HEK293 (cell line): ENCODE results near the gene WDPCP.
A peak's percentile ranks its signal among the peaks of the same experiment; 100 is the strongest.

ENCODE experiments used
- CTCF ChIA-PET: fragments of 350-600 bp; formaldehyde crosslinking; extraction: SDS; loops from one replicate; lab custom pipeline; 2021; ENCODE audit warnings: antibody characterized with exemption; lab: Yijun Ruan, JAX
- POLR2A ChIA-PET: fragments of 300-600 bp; formaldehyde crosslinking; extraction: SDS; loops from one replicate; lab custom pipeline; 2020; ENCODE audit warnings: antibody characterized with exemption, inconsistent platforms; lab: Yijun Ruan, JAX
- H3K27ac ChIP-seq: fragments of 200-500 bp; sonication (Bioruptor generic); 2 replicates; pipeline ENCODE4 v1.5.1; 2014; ENCODE audit warnings: low read depth, low read length, control low read depth, inconsistent platforms; ENCODE audit errors: extremely low read depth
- H3K36me3 ChIP-seq, 2 experiments: fragments of 200-500 bp in 1 of 2; sonication (Bioruptor generic) in 1 of 2; 1 replicate in 1 of 2; 2 replicates in 1 of 2; pipeline ENCODE4 v1.5.1; 2014 to 2017; ENCODE audit warnings: inconsistent platforms in 2 of 2, low read length in 2 of 2; ENCODE audit not compliant: control insufficient read depth in 2 of 2, insufficient read depth in 1 of 2
- H3K4me1 ChIP-seq: fragments of 200-500 bp; sonication (Bioruptor generic); 2 replicates; pipeline ENCODE4 v1.5.1; 2014; ENCODE audit warnings: mild to moderate bottlenecking, low read length, inconsistent platforms; ENCODE audit not compliant: control insufficient read depth, insufficient read depth
- H3K4me3 ChIP-seq: 2 replicates; pipeline ENCODE4 v1.5.1; 2011; ENCODE audit warnings: low read depth, mild to moderate bottlenecking, control low read depth, low read length, moderate library complexity
- H3K9me3 ChIP-seq: fragments of 200-500 bp; sonication (Bioruptor generic); 2 replicates; pipeline ENCODE4 v1.5.1; 2014; ENCODE audit warnings: low read depth, low read length, inconsistent platforms; ENCODE audit not compliant: control insufficient read depth, insufficient read depth
- PRDM4 ChIP-seq: fragments of 450-650 bp; formaldehyde crosslinking; IDR thresholded peaks from 2 replicates; pipeline ENCODE4 v1.5.1; 2017; ENCODE audit warnings: missing biosample characterization, missing genetic modification characterization
- REST ChIP-seq: fragments of 450-650 bp; formaldehyde crosslinking; IDR thresholded peaks from 2 replicates; pipeline ENCODE4 v1.5.1; 2016; ENCODE audit warnings: missing biosample characterization, missing genetic modification characterization
- ZNF146 ChIP-seq: fragments of 450-650 bp; formaldehyde crosslinking; IDR thresholded peaks from 2 replicates; pipeline ENCODE4 v1.5.1; 2016; ENCODE audit warnings: missing biosample characterization, missing genetic modification characterization
- ZNF211 ChIP-seq: fragments of 450-650 bp; formaldehyde crosslinking; IDR thresholded peaks from 2 replicates; pipeline ENCODE4 v1.5.1; 2016; ENCODE audit warnings: low read depth, missing biosample characterization, missing genetic modification characterization
- ZNF280C ChIP-seq: fragments of 450-650 bp; formaldehyde crosslinking; IDR thresholded peaks from 2 replicates; pipeline ENCODE4 v1.5.1; 2016; ENCODE audit warnings: missing biosample characterization, missing genetic modification characterization
- ZNF350 ChIP-seq: fragments of 450-650 bp; formaldehyde crosslinking; IDR thresholded peaks from 2 replicates; pipeline ENCODE4 v1.5.0; 2017; ENCODE audit warnings: missing biosample characterization, mild to moderate bottlenecking, missing genetic modification characterization
- ZNF449 ChIP-seq: fragments of 450-650 bp; formaldehyde crosslinking; IDR thresholded peaks from 2 replicates; pipeline ENCODE4 v1.5.1; 2017; ENCODE audit warnings: missing biosample characterization, mild to moderate bottlenecking, missing genetic modification characterization, moderate library complexity
- ZNF560 ChIP-seq: fragments of 450-650 bp; formaldehyde crosslinking; IDR thresholded peaks from 2 replicates; pipeline ENCODE4 v1.5.1; 2017; ENCODE audit warnings: missing biosample characterization, missing genetic modification characterization, borderline replicate concordance
- ZNF571 ChIP-seq: fragments of 450-650 bp; formaldehyde crosslinking; IDR thresholded peaks from 2 replicates; pipeline ENCODE4 v1.5.0; 2017; ENCODE audit warnings: missing biosample characterization, missing genetic modification characterization
- ZNF654 ChIP-seq: fragments of 450-650 bp; formaldehyde crosslinking; IDR thresholded peaks from 2 replicates; pipeline ENCODE4 v1.5.1; 2016; ENCODE audit warnings: low read depth, missing biosample characterization, missing genetic modification characterization
- ZNF76 ChIP-seq: fragments of 450-650 bp; formaldehyde crosslinking; IDR thresholded peaks from 2 replicates; pipeline ENCODE4; 2016; ENCODE audit warnings: low read depth, missing biosample characterization, missing genetic modification characterization, borderline replicate concordance

WDPCP gene

GRCh38 chr2:63424329-63425078 is 163.8 kb downstream of the WDPCP start:
- POLR2A ChIA-PET: no interaction called here
- no peak overlapping the region for H3K4me3 ChIP-seq
- TF ChIP-seq ZNF654 (tag by site-specific recombination) (peak; percentile 31), PRDM4 (no peak)
- H3K27ac ChIP-seq: no peak overlapping the region
- CTCF ChIA-PET: interaction anchor here (0.7 to 1.9 kb wide), 9 partner anchors 10 to 638 kb away, joined by 3 to 7 read pairs (median 4); no protein-coding TSS in a partner anchor
- no peaks in the 10 kb centered on the region for H3K9me3 ChIP-seq
- H3K4me1 ChIP-seq: no peaks in the 10 kb centered on the region
- H3K36me3 ChIP-seq: no peaks in the 10 kb centered on the region

GRCh38 chr2:63422556-63422955 is 165.7 kb downstream of the WDPCP start:
- CTCF ChIA-PET: no interaction called here

More at GRCh38 chr2:63422556-63422955, 165.7 kb downstream of the WDPCP start:
- Histone ChIP-seq H3K27ac (no peak overlapping the region), H3K36me3 (no peaks in the 10 kb centered on the region), H3K4me3 (no peak overlapping the region), H3K9me3 (no peaks in the 10 kb centered on the region), H3K4me1 (no peaks in the 10 kb centered on the region)
- POLR2A ChIA-PET: no interaction called here
- TF ChIP-seq ZNF449 (tag by site-specific recombination) (no peak), ZNF560 (tag by site-specific recombination) (no peak), ZNF76 (tag by site-specific recombination) (no peak), REST (tag by site-specific recombination) (no peak), ZNF350 (tag by site-specific recombination) (no peak), ZNF146 (tag by site-specific recombination) (no peak), ZNF211 (tag by site-specific recombination) (no peak), ZNF571 (tag by site-specific recombination) (no peak), ZNF280C (tag by site-specific recombination) (no peak)
